ENCODE measurements around the gene ANO1.

Gene ANO1

GRCh38 chr11:70111269-70112016 lies 33.3 kb downstream of the ANO1 start:
- no peak for DNase-seq

GRCh38 chr11:70112017-70112434 lies 33.9 kb downstream of the ANO1 start:
- DNase-seq = no peak

DNA sequence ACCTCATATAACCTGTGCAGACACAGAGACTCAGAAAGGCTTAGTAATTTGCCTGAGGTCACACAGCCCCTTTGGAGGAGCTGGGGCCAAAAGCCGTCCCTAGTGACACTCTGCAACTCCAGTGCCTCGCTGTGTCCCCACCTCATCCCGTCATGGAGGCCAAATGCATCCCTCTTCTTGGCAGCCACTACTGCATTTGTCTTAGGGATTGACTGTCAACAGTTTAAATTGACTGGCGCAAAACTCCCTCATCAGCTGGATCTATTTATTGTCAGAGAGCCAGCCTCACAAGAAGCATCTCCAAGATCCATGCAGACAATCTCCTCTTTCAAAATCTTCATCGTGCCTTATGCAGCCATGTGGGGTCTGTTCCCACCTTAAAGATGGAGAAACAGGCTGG lies 35.7 kb downstream of the ANO1 start:
- DNase-seq = no peak

GRCh38 chr11:70115778-70116177 lies 37.7 kb downstream of the ANO1 start:
- DNase-seq = no peak

DNA sequence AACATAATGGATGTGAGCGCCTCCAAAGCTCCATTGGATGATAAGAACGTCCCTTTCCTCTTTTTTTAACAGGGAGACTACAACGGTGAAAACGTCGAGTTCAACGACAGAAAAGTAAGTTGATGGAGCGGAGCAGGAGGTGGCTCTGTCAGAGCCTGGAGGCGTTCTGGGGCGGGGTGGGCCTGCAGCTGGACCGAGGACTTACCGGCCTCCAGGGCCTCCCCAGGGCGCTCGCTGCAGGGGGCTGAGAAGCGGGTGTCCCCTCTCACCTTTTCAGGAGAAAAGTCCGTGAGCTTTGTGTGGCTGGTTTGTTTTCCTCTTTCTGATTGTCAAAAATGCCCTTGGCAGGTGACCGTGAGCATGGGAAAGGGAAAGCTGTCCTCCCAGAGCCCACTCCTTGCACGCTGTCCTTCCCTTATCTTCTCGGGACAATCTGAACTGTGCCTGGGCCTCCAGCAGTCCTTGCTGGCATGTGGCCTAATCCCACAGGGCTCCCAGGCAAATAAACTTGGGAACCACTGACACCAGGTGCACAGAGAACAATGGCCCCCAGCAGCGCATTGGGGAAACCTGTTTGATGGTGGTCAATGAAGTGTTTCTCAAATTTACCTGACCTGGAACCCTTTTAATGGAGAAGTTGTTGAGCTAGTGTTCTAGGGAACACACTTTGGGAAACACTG lies 38.4 kb downstream of the ANO1 start:
- no peak for DNase-seq

GRCh38 chr11:70117567-70118145 lies 39.5 kb downstream of the ANO1 start:
- no peak for DNase-seq

GRCh38 chr11:70118642-70119041 lies 40.5 kb downstream of the ANO1 start:
- DNase-seq = no peak

DNA sequence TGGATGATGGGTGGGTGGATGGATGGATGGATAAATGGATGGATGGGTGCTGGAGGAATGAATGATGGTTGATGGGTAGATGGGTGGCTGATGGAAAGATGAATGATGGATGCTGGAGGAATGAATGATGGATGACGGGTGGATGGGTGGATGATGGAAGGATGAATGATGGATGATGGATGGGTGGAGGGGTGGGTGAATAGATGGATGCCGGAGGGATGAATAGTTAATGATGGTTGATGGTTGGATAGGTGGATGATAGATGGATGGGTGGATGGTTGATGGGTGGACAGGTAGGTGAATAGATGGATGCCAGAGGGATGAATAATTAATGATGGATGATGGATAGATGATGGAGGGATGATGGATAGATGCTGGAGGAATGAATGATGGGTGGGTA lies 41.4 kb downstream of the ANO1 start:
- no peak for DNase-seq

GRCh38 chr11:70120674-70121073 lies 42.6 kb downstream of the ANO1 start:
- DNase-seq = no peak

GRCh38 chr11:70122490-70123198 lies 44.5 kb downstream of the ANO1 start:
- no peak for DNase-seq

DNA sequence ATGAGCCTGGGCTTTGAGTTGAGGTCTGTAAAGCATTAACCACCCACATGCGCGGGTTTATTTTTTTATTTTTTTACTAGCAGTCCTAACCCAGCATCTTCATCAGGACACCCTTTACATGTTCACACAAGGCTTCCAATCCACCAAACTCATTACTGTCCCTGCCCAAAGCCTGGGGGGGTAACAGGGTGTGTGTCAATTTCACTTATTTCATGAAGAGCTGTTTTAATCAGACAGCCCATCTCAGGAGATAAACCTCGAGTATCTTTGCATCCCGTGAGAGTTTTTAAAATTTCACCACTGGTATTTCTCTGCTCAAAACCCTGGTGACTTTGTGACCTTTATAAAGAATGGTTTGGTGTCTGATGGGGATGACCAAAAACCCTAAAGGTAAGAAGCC lies 45.6 kb downstream of the ANO1 start:
- DNase-seq = no peak

- DNase-seq = peak in 8 of 56 donors; percentile 12 to 46 (median 16)
These were observed 46.3 kb downstream of the ANO1 start for GRCh38 chr11:70124321-70125000.

DNA sequence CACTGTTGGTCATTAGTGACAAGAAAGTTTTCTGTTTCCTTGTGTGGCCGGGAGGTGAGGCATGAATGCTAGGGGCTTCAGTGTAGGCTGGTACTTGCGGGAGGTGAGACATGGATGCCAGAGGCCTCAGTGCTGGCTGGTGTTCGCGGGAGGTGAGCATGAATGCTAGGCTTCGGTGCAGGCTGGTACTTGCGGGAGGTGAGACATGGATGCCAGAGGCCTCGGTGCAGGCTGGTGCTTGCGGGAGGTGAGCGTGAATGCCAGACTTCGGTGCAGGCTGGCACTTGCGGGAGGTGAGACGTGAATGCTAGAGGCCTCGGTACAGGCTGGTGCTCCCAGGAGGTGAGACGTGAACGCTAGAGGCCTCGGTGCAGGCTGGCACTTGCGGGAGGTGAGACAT lies 48.4 kb downstream of the ANO1 start:
- DNase-seq = no peak

GRCh38 chr11:70127653-70128434 lies 49.7 kb downstream of the ANO1 start:
- no peak for DNase-seq

DNA sequence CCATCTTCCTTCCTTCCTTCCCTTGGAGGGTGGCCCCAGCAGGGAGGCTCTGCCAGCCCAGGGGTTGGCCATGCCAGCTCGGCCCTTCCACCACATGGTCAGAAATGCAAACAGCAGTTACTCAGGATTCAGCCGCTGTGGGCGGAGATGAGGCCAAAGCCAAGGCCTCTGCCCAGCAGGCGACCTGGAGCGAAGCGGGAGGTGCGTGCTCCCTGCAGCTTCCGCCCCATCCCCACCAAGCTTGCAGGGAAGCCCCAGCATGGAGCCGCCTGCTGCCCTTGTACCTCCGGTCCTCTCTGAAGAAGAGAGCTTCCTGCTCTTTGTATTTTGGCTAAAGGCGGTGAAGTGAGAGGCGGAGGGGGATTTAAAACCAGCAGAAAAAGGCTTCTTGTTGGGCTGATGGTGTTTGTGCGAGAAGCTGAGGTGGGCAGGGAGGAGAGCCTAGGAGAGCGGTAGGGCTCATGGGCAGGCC lies 50.4 kb downstream of the ANO1 start:
- DNase-seq = no peak

DNA sequence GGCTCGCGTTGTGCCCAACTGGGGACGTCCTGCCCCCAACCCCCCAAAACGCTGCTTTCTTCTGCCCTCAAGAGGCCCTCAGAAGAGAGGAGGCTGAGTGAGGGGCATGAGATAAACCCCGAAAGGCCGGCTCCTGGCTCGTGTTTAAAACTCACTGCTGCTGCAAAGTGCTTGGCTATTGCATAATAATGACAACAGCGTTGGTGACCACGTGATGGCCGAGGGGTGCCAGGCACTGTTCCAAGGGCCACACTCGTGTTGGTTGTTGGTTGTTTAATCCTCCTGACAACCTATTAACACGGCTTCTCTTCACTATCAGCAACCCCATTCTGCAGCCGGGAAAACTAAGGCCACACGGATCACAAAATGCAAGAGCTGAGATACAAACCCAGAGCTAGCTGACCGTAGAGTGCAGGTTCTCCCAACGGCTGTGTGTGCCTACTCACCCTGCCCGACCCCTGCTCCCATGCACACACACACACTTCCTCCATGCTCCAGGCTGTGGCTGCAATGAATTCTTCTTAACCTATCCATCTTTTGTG lies 51.0 kb downstream of the ANO1 start:
- DNase-seq = no peak

- DNase-seq = no peak
These were observed 52.5 kb downstream of the ANO1 start for GRCh38 chr11:70130636-70131035.

DNA sequence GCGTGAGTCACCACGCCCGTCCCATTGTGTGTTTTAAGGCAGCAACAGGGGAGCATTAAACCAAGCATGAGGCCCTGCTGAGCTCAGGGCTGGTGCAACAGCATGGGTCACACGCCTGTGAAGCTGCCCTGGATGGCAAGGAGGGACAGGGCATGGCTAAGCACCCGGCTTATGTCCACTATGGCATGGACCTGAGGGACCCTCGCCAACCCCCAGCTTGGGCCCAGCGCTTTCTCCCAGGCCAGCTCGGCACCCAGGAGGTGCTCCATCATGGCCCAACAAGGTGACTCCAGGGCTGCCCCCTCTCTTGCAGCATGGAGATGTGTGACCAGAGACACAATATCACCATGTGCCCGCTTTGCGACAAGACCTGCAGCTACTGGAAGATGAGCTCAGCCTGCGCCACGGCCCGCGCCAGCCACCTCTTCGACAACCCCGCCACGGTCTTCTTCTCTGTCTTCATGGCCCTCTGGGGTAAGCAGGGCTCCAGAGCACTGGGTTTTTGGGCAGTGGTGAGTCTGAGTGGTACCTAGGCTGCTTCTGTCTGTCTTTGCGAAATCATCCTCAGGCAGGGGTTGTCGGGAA lies 53.6 kb downstream of the ANO1 start:
- no peak for DNase-seq

DNA sequence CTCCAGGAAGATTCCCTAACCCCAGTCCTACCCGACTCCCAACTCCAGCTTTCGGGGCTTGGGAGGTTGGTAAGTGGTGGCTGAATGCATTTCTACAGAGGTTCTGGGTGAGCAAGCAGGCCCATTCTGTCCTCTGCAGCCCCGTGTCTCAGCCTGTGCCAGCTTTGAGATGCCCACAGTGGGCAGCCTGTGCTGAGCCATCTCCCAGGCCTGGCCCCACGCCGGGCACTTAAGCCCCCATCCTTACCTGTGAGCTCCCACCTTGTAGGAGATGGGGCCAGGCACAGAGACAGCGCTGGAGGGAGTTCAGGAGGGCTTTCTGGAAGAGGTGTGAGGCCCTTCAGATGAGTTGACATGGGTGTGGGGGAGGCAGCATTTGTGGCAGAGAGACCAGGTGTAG lies 54.5 kb downstream of the ANO1 start:
- no peak for DNase-seq
